ENCODE results near the gene SH3D19. TPM values are rescaled to one million over a fixed set of nuclear protein-coding genes. Genes with fewer than 3 reads are reported as not detected.

Gene SH3D19
- total RNA-seq, 1 experiment from 2014 or later, result 29.7 TPM

- Histone ChIP-seq H3K56ac (ENCODE audit: insufficient read length, low read depth, low read length) (no peak overlapping the region), H3K4me1 (ENCODE audit: insufficient read depth, low read length) (peaks cover 2% of the 10 kb centered on the region; the same call in 1 of the 2 replicates), H3K14ac (ENCODE audit: insufficient read depth, low read length) (no peak overlapping the region), H2BK5ac (ENCODE audit: insufficient read length, low read length) (no peak overlapping the region), H2BK15ac (ENCODE audit: low read depth, low read length) (no peak overlapping the region), H4K91ac (ENCODE audit: insufficient read length, low read depth, low read length) (no peak overlapping the region), H3T11ph (ENCODE audit: low read length) (no peak overlapping the region), H2BK20ac (ENCODE audit: low read depth, low read length, poor library complexity, severe bottlenecking) (no peak overlapping the region), H3K79me2 (ENCODE audit: insufficient read depth, low read length) (no peaks in the 10 kb centered on the region), H3K18ac (ENCODE audit: insufficient read length, low read depth, low read length) (no peak overlapping the region), H2BK120ac (ENCODE audit: low read depth, low read length, poor library complexity, severe bottlenecking) (no peak overlapping the region), H3K27ac (ENCODE audit: insufficient read length, low read depth, low read length) (no peak overlapping the region), H3K27me3 (ENCODE audit: insufficient read depth, low read length) (no peaks in the 10 kb centered on the region), H2BK12ac (ENCODE audit: insufficient read length, low read depth, low read length) (no peak overlapping the region), H3K4ac (ENCODE audit: low read depth, low read length) (no peak overlapping the region), H2AK5ac (ENCODE audit: insufficient read length, low read length) (no peak overlapping the region), H3K9ac (ENCODE audit: extremely low read depth, insufficient read length, low read length) (no peak overlapping the region), H3K79me1 (ENCODE audit: insufficient read depth, low read depth, low read length, poor library complexity, severe bottlenecking) (no peaks in the 10 kb centered on the region), H3K23me2 (ENCODE audit: insufficient read length, low read depth, low read length, poor library complexity, severe bottlenecking) (no peaks in the 10 kb centered on the region), H3K4me2 (ENCODE audit: insufficient read depth, insufficient read length, low read length) (no peak overlapping the region), H4K8ac (replicated peaks; ENCODE audit: insufficient read length, low read depth, low read length) (no peak overlapping the region), H3K23ac (ENCODE audit: insufficient read length, low read depth, low read length) (no peak overlapping the region), H3K9me3 (ENCODE audit: control insufficient read depth, low read depth, low read length) (no peaks in the 10 kb centered on the region), H2AFZ (ENCODE audit: low read length) (no peak overlapping the region), H4K20me1 (ENCODE audit: control insufficient read depth, insufficient read depth, insufficient read length) (no peaks in the 10 kb centered on the region), H4K5ac (ENCODE audit: insufficient read length, low read depth, low read length) (no peak overlapping the region)
- H3K27ac Mint-ChIP-seq, result no peak overlapping the region
- peaks cover 15 to 34% (median 30%) of the 10 kb centered on the region in 3 experiments; a peak in 6 of 7 replicates for H3K36me3 Mint-ChIP-seq (ENCODE audit: insufficient read depth in 1 of 3, low read depth in 3 of 3)
- DNase-seq, result peak; percentile 43
- H3K4me1 Mint-ChIP-seq, result peaks cover 27 to 35% of the 10 kb centered on the region in 2 experiments
- no peaks in the 10 kb centered on the region for H3K27me3 Mint-ChIP-seq (ENCODE audit: low read depth)
- TF ChIP-seq CTCF (conservative IDR thresholded peaks at IDR 0.05), result no peak
- H3K9me3 Mint-ChIP-seq, result peaks cover 0 to 3% of the 10 kb centered on the region in 2 experiments; a peak in 1 of 5 replicates
- no CpG with 5 or more reads among the region's 24 CpGs for WGBS (ENCODE audit: extremely low coverage, insufficient read length, low lambda C conversion rate)
- H3K4me3 Mint-ChIP-seq, result no peak overlapping the region
Measured at GRCh38 chr4:151167561-151167960, 157.8 kb downstream of the SH3D19 start.

All from H9 (cell line).